Myocyte (in vitro differentiated cells): ENCODE measurements around the gene ZBTB39. TPM values are rescaled to one million over a fixed set of nuclear protein-coding genes. Genes with fewer than 3 reads are reported as not detected.
"Not testable (repeated sequence)": the region's sequence is repeated elsewhere in the genome, so short reads cannot be mapped to it uniquely, and the experiment has no call there.

Experiments
- DNase-seq: peaks from one replicate; pipeline ENCODE4 v3.0.0-alpha.2; 2012; ENCODE audit warnings: low read depth
- total RNA-seq: library from RNA; depleted of rRNA; stranded (reverse); fragments of >200 nt; gene quantifications from 2 replicates; pipeline ENCODE4 v1.2.3, GENCODE V29; 2014

Gene ZBTB39
- total RNA-seq, 1 donor from 2014 or later = 3.9 TPM

- peak; percentile 61 for DNase-seq
These were observed 4.9 kb downstream of the ZBTB39 start for GRCh38 chr12:57001448-57001906.

- DNase-seq = no peak
These were observed 6.0 kb downstream of the ZBTB39 start for GRCh38 chr12:57000393-57000792.

- DNase-seq = peak; percentile 35
These were observed 6.9 kb downstream of the ZBTB39 start for GRCh38 chr12:56999456-56999855.

GRCh38 chr12:56998981-56999380 lies 7.4 kb downstream of the ZBTB39 start:
- no peak for DNase-seq

GRCh38 chr12:56998316-56998715 lies 8.0 kb downstream of the ZBTB39 start:
- no peak for DNase-seq

GRCh38 chr12:56996793-56997545 lies 9.4 kb downstream of the ZBTB39 start:
- peak; percentile 44 for DNase-seq

GRCh38 chr12:56995930-56996496 lies 10.3 kb downstream of the ZBTB39 start:
- no peak for DNase-seq

- DNase-seq = no peak
These were observed 11.0 kb downstream of the ZBTB39 start for GRCh38 chr12:56995201-56995929.

GRCh38 chr12:56994231-56994746 lies 12.1 kb downstream of the ZBTB39 start:
- no peak for DNase-seq

- no peak for DNase-seq
These were observed 13.0 kb downstream of the ZBTB39 start for GRCh38 chr12:56993346-56993745.

GRCh38 chr12:56991319-56992246 lies 14.8 kb downstream of the ZBTB39 start:
- DNase-seq = no peak

GRCh38 chr12:56990648-56991318 lies 15.6 kb downstream of the ZBTB39 start:
- DNase-seq = no peak

- no peak for DNase-seq
These were observed 16.3 kb downstream of the ZBTB39 start for GRCh38 chr12:56989861-56990610.

- DNase-seq = no peak
These were observed 18.1 kb downstream of the ZBTB39 start for GRCh38 chr12:56988207-56988739.

- peak; percentile 81 for DNase-seq
These were observed 18.7 kb downstream of the ZBTB39 start for GRCh38 chr12:56987551-56988053.

- no peak for DNase-seq
These were observed 19.3 kb downstream of the ZBTB39 start for GRCh38 chr12:56987011-56987410.

- not testable (repeated sequence) for DNase-seq
These were observed 20.6 kb downstream of the ZBTB39 start for GRCh38 chr12:56985714-56986113.

- peak; percentile 32 for DNase-seq
These were observed 23.0 kb downstream of the ZBTB39 start for GRCh38 chr12:56983386-56983785.
